GM23248 (cell line): ENCODE measurements around the gene TECTA. TPM values are rescaled to one million over a fixed set of nuclear protein-coding genes. Genes with fewer than 3 reads are reported as not detected.

ENCODE experiments used
- DNase-seq: peaks from one replicate; pipeline ENCODE4 v3.0.0-alpha.2; 2015
- H2AFZ ChIP-seq: fragments of 200-600 bp; sonication (generic); 2 replicates; pipeline ENCODE4 v1.6.1; 2016; ENCODE audit warnings: antibody characterized with exemption
- H3F3A ChIP-seq: fragments of 200-600 bp; sonication (generic); 2 replicates; pipeline ENCODE4 v1.6.1; 2016; ENCODE audit warnings: mild to moderate bottlenecking, antibody characterized with exemption, mixed run types; ENCODE audit not compliant: insufficient read depth
- H3K27ac ChIP-seq: fragments of 200-600 bp; sonication (generic); 2 replicates; pipeline ENCODE4 v1.5.1; 2016; ENCODE audit warnings: mild to moderate bottlenecking
- H3K27me3 ChIP-seq: fragments of 200-600 bp; sonication (generic); replicated peaks from 2 replicates; pipeline ENCODE4 v1.6.1; 2016; ENCODE audit warnings: mild to moderate bottlenecking; ENCODE audit not compliant: insufficient read depth
- H3K36me3 ChIP-seq: fragments of 200-600 bp; sonication (generic); 2 replicates; pipeline ENCODE4 v1.6.1; 2016; ENCODE audit warnings: low read depth, mild to moderate bottlenecking
- H3K4me1 ChIP-seq: fragments of 200-600 bp; sonication (generic); 2 replicates; pipeline ENCODE4 v1.6.1; 2016; ENCODE audit warnings: mild to moderate bottlenecking; ENCODE audit not compliant: insufficient read depth
- H3K4me2 ChIP-seq: fragments of 200-600 bp; sonication (generic); one replicate; pipeline ENCODE4 v1.6.1; 2016; ENCODE audit warnings: mild to moderate bottlenecking; ENCODE audit not compliant: unreplicated experiment
- H3K4me3 ChIP-seq: fragments of 200-600 bp; sonication (generic); 2 replicates; pipeline ENCODE4 v1.5.1; 2016; ENCODE audit warnings: mild to moderate bottlenecking
- H3K79me2 ChIP-seq: fragments of 200-600 bp; sonication (generic); 2 replicates; pipeline ENCODE4 v1.6.1; 2016; ENCODE audit warnings: mild to moderate bottlenecking; ENCODE audit not compliant: insufficient read depth
- H3K9ac ChIP-seq: fragments of 200-600 bp; sonication (generic); 2 replicates; pipeline ENCODE4 v1.6.1; 2016; ENCODE audit warnings: mild to moderate bottlenecking
- H3K9me2 ChIP-seq: fragments of 200-600 bp; sonication (generic); 2 replicates; pipeline ENCODE4 v1.6.1; 2016; ENCODE audit warnings: mixed run types, mild to moderate bottlenecking, moderate library complexity; ENCODE audit not compliant: insufficient read depth
- H3K9me3 ChIP-seq: fragments of 200-600 bp; sonication (generic); one replicate; pipeline ENCODE4 v1.6.1; 2017; ENCODE audit warnings: low read depth
- H4K20me1 ChIP-seq: fragments of 200-600 bp; sonication (generic); 2 replicates; pipeline ENCODE4 v1.6.0; 2016; ENCODE audit not compliant: insufficient read depth
- EZH2 ChIP-seq: fragments of 200-600 bp; sonication (generic); IDR thresholded peaks from 2 replicates; pipeline ENCODE4 v1.6.1; 2018; ENCODE audit warnings: antibody characterized with exemption, mild to moderate bottlenecking; ENCODE audit not compliant: insufficient read depth, poor library complexity, severe bottlenecking
- EZH2phosphoT487 ChIP-seq: fragments of 200-600 bp; sonication (generic); IDR thresholded peaks from 2 replicates; pipeline ENCODE4 v1.6.1; 2018; ENCODE audit warnings: antibody characterized with exemption, moderate library complexity, mild to moderate bottlenecking, low read depth; ENCODE audit not compliant: insufficient read depth
- WGBS, 2 experiments: methylation state at CpG; one replicate each; pipeline ENCODE4 v1.1.6; 2015 to 2017; ENCODE audit warnings: low lambda C conversion rate in 2 of 2, low coverage in 1 of 2; ENCODE audit errors: missing lambda C conversion rate in 2 of 2; 5-methylcytosine and 5-hydroxymethylcytosine counted together
- in situ Hi-C: fragments of 300-500 bp; cut with MboI; formaldehyde crosslinking; loops from 2 replicates; pipeline ENCODE4 v1.15.0; 2020
- polyA plus RNA-seq: library from polyadenylated mRNA; unstranded; fragments of >200 nt; fragmentation: Nextera tagmentation; extraction: Ambion mirVana; gene quantifications from 2 replicates; pipeline ENCODE4 v1.2.1, GENCODE V29; 2016
- total RNA-seq: library from RNA; depleted of rRNA; stranded (reverse); fragments of >200 nt; shearing (Covaris generic); gene quantifications from 2 replicates; pipeline ENCODE4 v1.2.3, GENCODE V29; 2014

Gene TECTA
- total and polyA plus RNA-seq, 2 experiments from 2014 or later = under 0.01 to 0.08 TPM

GRCh38 chr11:121137005-121137404, 36.0 kb downstream of the TECTA start:
- no peaks in the 10 kb centered on the region for H3K4me1 ChIP-seq
- TF ChIP-seq EZH2 (no peak), EZH2phosphoT487 (no peak)
- H3K9ac ChIP-seq = no peak overlapping the region
- WGBS, 2 experiments = 82 to 85% methylated on average over 11 of the region's 11 CpGs
- no peaks in the 10 kb centered on the region for H3K36me3 ChIP-seq
- H3K79me2 ChIP-seq = no peaks in the 10 kb centered on the region
- no peak overlapping the region for H2AFZ ChIP-seq
- H4K20me1 ChIP-seq = no peaks in the 10 kb centered on the region
- no peak overlapping the region for H3K4me2 ChIP-seq
- no peaks in the 10 kb centered on the region for H3K9me2 ChIP-seq
- in situ Hi-C loops = no loop called here
- no peaks in the 10 kb centered on the region for H3F3A ChIP-seq
- H3K27me3 ChIP-seq = no peaks in the 10 kb centered on the region
- DNase-seq = no peak
- H3K27ac ChIP-seq = no peak overlapping the region
- H3K9me3 ChIP-seq = no peaks in the 10 kb centered on the region
- H3K4me3 ChIP-seq = no peak overlapping the region

- H3K4me2 ChIP-seq = no peak overlapping the region
- H4K20me1 ChIP-seq = no peaks in the 10 kb centered on the region
- TF ChIP-seq EZH2phosphoT487 = no peak
- no peak for TF ChIP-seq EZH2
- no peaks in the 10 kb centered on the region for H3K36me3 ChIP-seq
- no peaks in the 10 kb centered on the region for H3K79me2 ChIP-seq
- H3K27ac ChIP-seq = no peak overlapping the region
- in situ Hi-C loops = no loop called here
- no peaks in the 10 kb centered on the region for H3K9me2 ChIP-seq
- no peaks in the 10 kb centered on the region for H3F3A ChIP-seq
- H3K4me1 ChIP-seq = no peaks in the 10 kb centered on the region
- H3K4me3 ChIP-seq = no peak overlapping the region
- WGBS, 2 experiments = 79 to 83% methylated on average over 5 of the region's 5 CpGs
- no peaks in the 10 kb centered on the region for H3K9me3 ChIP-seq
- no peaks in the 10 kb centered on the region for H3K27me3 ChIP-seq
- no peak overlapping the region for H3K9ac ChIP-seq
- no peak for DNase-seq
- H2AFZ ChIP-seq = no peak overlapping the region
These were observed 37.2 kb downstream of the TECTA start for GRCh38 chr11:121138259-121138658.

DNA sequence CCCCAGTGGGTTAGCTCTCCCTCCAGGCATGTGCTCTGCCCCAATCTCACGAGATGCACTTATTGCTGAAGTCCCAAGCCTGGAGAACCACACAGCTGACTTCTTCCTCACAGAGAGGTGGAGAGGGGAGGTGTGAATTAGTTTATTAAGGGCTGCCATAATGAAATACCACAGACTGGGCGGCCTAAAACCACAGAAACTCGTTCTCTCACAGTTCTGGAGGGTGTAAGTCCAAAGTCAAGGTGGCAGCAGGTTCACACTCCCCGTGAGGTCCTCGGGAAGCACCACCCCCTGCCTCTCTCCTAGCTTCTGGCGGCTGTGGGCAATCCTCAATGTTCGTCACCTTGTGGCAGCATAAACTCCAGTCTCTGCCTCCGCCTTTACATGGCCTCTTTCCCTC, 39.3 kb downstream of the TECTA start:
- no peaks in the 10 kb centered on the region for H3K9me2 ChIP-seq
- no peaks in the 10 kb centered on the region for H3K27me3 ChIP-seq
- H3K27ac ChIP-seq = no peak overlapping the region
- H3K9me3 ChIP-seq = no peaks in the 10 kb centered on the region
- no peak for DNase-seq
- H3K4me3 ChIP-seq = no peak overlapping the region
- no peaks in the 10 kb centered on the region for H3F3A ChIP-seq
- H2AFZ ChIP-seq = no peak overlapping the region
- no peaks in the 10 kb centered on the region for H4K20me1 ChIP-seq
- in situ Hi-C loops = no loop called here
- H3K4me1 ChIP-seq = no peaks in the 10 kb centered on the region
- TF ChIP-seq EZH2 (no peak), EZH2phosphoT487 (no peak)
- WGBS, 2 experiments = 52 to 55% methylated on average over 8 of the region's 8 CpGs
- no peaks in the 10 kb centered on the region for H3K79me2 ChIP-seq
- no peaks in the 10 kb centered on the region for H3K36me3 ChIP-seq
- no peak overlapping the region for H3K9ac ChIP-seq
- no peak overlapping the region for H3K4me2 ChIP-seq

- H3K4me3 ChIP-seq = no peak overlapping the region
- H3K9me3 ChIP-seq = no peaks in the 10 kb centered on the region
- no peak overlapping the region for H2AFZ ChIP-seq
- in situ Hi-C loops = no loop called here
- H3K4me1 ChIP-seq = no peaks in the 10 kb centered on the region
- no peaks in the 10 kb centered on the region for H3K27me3 ChIP-seq
- H4K20me1 ChIP-seq = no peaks in the 10 kb centered on the region
- no peaks in the 10 kb centered on the region for H3F3A ChIP-seq
- DNase-seq = peak; percentile 50
- TF ChIP-seq EZH2 (no peak), EZH2phosphoT487 (no peak)
- no peak overlapping the region for H3K9ac ChIP-seq
- 0 to 6% methylated on average over 1 of the region's 1 CpG for WGBS, 2 experiments
- no peaks in the 10 kb centered on the region for H3K79me2 ChIP-seq
- no peaks in the 10 kb centered on the region for H3K36me3 ChIP-seq
- no peak overlapping the region for H3K4me2 ChIP-seq
- no peaks in the 10 kb centered on the region for H3K9me2 ChIP-seq
- H3K27ac ChIP-seq = no peak overlapping the region
These were observed 40.0 kb downstream of the TECTA start for GRCh38 chr11:121141066-121141465.

- Histone ChIP-seq H4K20me1 (no peaks in the 10 kb centered on the region), H3K79me2 (no peaks in the 10 kb centered on the region), H3K27me3 (no peaks in the 10 kb centered on the region), H3K9me2 (no peaks in the 10 kb centered on the region), H3K4me1 (no peaks in the 10 kb centered on the region), H3K4me3 (no peak overlapping the region), H3K36me3 (no peaks in the 10 kb centered on the region), H3K9ac (no peak overlapping the region), H3F3A (no peaks in the 10 kb centered on the region), H3K27ac (no peak overlapping the region), H3K9me3 (no peaks in the 10 kb centered on the region), H3K4me2 (no peak overlapping the region), H2AFZ (no peak overlapping the region)
- DNase-seq = no peak
- in situ Hi-C loops = no loop called here
- TF ChIP-seq EZH2phosphoT487 (no peak), EZH2 (no peak)
- WGBS, 2 experiments = 54 to 56% methylated on average over 5 of the region's 5 CpGs
These were observed 42.9 kb downstream of the TECTA start for GRCh38 chr11:121143921-121144320.
